ENCODE results near the gene ANXA8.

The ANXA8 gene

DNA sequence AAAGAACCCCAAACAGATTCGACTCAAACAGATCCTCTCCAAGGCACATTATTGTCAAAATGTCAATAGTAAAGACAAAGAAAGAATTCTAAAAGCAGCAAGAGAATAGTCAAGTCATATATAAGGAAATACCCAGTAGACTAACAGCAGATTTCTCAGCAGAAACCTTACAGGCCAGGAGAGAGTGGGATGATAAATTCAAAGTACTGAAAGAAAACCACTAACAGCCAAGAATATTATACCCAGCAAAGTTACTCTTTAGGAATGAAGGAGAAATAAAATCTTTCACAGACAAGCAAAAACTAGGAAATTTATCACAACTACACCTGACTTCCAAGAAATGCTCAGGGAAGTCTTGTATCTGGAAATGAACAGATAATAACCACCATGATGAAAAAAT, 38.2 kb downstream of the ANXA8 start:
- no peak for DNase-seq

DNA sequence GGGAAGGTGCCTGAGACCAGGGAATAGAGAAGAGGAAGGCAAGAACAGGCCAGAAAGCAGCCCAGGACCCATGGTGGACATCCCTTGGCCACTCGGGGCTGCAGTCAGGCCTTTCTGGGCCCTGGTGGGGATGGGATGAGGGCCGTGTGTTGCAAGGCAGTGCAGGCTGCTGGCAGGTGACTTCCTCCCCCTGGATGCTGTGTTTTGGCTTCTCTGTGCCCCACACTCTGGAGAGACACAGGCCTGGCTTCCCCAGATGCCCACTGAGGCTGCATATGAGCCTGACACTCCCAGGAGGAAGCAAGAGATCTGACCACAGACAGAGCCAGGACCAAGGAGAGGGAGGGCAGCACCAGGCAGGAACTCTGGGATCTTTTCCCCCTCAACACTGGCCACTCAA, 39.9 kb downstream of the ANXA8 start:
- DNase-seq: no peak

DNA sequence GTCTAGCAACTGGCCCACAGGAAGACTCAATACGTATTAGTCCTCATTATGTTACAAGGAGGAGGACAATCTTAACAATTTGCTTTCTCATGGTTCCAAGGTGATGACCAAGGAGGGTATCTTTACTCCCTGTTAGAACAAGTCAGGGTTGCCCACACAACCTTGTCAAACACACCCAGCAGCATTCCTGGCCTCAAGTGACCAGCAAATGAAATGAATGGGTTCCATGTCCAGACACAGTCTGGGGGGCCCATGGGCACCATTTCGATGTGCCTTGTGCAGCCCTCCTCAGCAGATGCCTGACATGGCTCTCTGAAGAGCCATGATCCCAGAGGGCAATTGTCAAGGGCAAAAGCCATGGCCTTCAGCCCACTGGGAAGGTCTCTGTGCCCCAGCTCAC, 40.8 kb downstream of the ANXA8 start:
- DNase-seq: no peak

DNA sequence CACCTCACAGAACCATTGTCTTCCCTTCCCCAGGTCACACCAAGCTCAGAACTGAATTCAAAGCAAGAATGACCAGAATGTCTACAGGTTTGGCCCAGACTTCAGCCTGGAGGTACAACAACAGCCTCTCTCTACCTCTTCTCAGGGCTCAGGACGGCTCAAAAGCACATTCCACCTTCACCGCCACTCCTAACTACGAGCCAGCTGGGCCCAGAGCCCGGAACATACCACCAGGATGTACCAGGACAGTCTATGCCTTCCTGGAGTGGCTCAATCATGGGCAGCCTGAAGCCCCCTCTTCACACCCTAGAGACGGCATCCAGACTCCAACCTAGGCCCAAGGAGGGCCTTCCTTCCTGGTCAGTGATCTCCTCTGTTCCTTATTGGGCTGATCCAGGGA, 41.6 kb downstream of the ANXA8 start:
- no peak for DNase-seq

DNA sequence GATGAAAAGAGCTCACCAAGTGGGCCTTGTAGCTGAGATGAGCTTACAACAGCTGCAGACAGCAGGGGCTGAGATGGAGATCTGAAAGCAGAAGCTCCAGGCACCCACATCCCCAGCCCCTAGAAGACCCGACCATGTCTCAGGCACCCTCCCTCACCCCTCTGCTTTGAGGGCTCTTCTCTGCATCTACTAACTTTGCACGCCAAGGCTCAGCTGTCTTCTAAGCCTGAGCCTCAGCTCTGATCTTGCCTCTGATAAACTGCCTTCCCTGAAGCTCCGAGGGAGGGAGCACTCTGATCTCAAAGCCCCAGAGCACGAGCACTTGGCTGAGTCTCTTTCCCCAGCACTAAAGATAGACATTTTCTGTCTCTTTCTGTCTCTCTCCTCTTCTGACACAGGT, 42.0 kb downstream of the ANXA8 start:
- no peak for DNase-seq

DNA sequence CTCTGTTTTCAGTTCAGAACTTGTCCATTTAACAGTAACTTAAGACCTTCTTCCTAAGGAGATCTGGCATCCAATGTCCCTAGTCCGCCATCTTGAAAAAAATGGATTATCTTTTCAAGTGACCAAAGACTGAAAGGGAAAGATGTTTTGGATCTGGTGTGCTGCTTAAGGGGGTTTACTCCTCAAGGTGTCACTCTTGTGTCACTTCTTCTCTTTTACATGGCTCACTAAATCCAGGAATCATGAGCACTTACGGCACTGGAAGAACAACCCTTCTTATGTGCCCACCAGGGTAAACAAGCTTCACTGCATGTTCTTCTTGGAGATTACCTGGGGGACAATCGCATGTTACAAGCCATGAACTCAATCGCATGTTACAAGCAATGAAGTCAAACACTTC, 43.7 kb downstream of the ANXA8 start:
- no peak for DNase-seq

DNA sequence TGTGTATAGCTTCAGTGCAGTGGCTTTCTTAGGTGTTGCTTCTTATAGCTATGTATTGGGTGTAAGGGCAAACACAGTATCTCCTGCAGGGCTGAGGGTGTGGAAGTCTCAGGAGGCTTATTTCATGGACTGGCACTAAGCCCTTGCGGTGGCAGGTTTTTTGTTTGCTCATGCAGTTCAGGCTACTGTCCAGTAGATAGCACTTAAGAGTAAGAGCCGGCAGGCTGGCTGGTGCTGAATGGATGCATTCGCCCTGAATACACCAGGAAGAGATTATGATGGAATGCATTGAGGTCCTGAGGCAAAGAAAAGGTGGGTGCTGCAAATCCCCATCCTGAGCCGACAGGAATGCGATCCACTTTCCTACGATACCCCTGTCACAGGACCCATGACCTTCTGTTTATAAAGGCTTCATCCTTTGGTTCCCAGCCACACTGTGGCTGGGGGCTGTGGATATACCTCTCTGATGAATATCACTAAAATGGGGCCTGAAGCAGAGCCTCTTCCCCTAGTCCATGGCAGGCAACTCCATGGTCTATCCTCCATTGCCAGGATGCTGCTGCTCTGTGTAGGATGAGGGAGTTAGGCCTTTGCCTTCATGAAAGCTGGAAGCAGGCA, 44.9 kb downstream of the ANXA8 start:
- DNase-seq: no peak

DNA sequence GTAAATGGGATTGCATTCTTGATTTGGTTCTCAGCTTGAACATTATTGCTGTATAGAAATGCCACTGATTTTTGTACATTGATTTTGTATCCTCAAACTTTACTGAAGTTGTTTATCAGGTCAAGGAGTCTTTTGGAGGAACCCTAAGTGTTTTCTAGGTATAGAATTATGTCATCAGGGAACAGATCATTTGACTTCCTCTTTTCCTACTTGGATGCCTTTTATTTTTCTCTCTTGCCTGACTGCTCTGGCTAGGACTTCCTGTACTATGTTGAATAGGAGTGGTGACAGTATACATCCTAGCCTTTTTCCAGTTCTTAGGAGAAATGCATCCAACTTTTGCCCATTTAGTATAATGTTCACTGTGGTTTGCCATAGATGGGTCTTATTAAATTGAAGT, 48.8 kb downstream of the ANXA8 start:
- peak in 1 of 2 experiments; percentile 15 for DNase-seq

DNA sequence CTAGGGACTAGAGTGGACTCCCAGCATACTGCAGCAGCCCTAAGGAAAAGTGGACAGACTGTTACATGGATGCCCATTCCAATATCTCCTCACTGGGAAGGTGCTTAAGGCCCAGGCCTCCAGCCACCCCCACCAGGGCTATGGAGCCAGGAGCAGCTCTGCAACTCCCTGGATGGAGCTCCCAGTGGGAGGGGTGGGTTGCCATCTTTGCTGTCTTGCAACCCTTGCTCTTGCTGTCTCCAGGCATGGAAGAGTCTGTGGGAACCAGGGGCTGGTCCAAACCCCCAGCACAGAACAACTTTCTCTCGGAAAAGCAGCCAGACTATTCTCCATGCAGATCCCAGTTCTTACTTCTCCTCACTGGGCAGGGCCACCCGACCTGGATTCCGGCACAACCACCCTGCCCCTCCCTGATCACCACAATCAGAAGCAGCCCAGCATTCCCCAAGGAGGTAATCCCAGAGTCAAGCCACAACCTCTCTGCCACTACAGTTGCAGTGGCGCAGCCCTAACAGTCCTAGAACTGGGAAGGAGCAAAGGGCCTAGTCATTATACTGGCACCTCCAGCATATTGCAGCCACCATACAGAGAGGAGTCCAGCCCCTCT, 58.0 kb downstream of the ANXA8 start:
- no peak for DNase-seq

DNA sequence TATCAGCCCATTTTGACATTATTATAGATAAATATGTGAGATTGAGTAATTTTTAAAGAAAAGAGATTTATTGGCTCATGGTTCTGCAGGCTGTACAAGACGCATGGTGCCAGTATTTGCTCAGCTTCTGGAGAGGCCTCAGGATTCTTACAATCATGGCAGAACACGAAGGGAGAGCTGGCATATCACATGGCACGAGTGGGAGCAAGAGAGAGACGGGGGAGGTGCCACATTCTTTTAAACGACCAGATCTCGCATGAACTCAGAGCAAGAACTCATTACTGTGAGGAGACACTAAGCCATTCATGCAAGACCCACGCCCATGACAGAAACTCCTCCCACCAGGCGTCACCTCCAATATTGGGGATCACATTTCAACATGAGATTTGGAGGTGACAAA, 59.7 kb downstream of the ANXA8 start:
- no peak for DNase-seq

DNA sequence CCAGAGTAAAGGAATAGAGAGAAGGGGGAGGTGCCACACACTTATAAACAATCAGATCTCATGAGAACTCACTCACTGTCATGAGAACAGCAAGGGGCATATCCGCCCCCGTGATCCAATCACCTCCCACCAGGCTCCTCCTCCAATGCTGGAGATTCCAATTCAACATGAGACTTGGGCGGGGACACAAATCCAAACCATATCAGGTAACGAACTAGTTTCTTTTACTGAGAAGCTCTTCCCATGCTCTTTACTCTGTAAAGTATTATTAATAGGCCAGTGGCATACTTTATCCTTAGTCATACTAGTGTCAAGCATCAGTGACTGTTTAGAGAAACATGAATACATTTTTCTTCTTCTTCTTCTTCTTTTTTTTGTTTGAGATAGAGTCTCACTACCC, 60.4 kb downstream of the ANXA8 start:
- DNase-seq: no peak

DNA sequence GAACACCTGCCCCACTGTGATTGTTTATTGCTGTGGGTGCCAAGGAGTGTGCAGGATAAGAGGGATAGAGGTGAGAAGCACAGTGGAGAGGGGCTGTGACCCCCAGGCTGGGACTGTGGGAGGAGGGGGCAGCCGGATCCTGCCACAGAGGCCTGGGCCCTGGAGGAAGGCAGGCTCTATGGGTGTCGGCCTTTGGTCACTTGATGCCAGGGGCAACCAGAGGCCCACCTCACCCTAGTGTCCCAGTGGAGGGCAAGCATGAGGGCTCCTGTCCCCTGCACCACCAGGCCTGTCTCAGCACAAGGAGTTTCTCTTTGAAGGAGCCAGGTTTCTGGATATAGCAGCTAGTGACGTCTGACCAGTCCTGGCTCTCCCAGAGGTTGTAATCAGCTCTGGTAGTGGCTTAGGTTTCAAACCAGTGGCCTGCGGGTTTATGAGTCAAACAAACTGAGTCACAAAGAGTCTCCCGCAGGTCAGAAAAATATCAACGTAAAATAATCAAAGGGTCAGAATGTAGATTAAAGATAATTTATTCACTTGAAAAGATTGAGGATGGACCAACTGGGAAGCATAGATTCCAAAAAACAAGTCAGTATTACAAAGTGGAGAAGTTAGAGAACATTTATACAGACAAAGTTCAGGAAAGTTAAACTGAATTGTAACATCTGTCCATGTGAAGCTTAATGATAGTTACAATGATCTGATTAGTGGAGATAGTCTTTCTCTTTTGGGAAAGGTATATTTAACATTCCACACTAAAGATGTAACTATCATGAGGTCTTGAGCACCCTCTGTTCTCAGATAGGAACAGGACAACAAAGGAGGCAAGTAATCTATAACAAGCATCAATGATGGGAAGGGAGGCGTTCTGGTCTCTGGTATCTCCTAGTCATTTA, 62.6 kb downstream of the ANXA8 start:
- DNase-seq: no peak

DNA sequence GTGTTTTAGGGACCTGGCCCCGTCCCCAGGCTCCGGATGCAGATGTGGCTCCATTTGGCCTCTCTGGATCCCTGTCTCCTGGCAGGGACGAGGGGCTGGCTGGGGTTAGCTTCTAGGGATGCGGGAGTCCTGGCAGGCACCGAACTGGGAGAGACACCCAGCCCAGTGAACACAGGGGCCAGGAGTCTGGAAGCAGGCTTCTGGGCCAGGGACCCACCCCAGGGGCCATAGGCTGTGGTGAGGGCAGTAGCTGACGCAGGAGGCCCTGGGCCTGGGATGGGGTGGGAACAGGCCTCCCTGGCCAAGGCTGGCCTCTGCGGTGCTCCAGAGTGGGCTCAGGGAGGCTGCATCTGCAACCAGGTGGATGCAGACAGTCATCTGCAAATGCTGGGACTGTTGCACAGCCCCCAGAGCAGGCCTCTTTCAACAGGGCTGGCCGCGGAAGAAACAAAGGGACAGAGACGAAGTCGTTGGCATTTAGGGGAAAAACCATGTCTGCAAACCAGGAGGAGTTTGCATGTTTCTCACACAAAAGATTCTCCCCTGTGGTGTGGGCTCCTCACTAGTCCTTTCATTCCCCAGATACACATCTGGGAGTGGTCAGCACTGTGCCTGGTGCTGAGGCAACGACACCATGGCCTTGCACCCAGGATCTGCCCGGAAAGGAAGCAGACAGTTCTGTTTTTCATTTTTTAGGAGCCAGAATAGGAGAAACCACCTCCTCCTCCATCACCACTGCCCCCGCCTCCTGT, 63.4 kb downstream of the ANXA8 start:
- no peak for DNase-seq

DNA sequence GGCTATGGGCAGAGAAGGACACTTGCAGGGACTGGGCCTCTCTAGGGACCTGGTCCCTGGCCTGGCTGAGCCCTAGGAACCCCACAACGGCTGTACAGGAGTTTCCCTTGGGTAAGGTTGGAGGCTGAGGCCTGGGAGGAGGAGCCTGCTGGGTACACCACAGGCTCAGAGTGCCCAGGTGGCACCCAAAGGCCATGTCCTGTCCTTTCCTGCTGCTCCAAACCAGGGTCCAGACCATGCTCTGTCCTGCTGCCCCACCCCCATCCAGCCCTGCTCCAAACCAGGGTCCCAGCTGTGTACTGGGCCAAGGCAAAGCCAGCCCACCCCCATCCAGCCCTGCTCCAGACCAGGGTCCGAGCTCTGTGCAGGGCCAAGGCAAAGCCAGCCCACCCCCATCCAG, 64.5 kb downstream of the ANXA8 start:
- DNase-seq: no peak

DNA sequence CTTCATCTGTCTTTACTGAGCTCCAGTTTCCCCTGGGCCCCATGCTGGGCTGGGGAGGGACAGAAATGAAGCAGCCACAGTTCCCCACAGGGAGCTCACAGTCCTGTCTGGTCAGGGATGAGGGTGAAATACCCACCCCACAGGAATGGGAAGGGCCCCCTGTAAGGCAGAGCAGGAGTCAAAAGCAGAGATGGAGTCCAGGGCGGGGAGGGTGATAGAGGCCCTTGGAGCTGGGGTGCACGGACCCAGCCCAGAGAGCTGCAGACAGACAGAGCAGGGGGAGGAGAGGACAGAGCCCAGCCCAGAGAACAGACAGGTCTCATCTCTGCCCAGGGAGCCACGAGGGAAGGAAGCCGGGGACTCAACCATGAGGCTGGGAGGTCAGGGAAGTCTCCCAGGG, 64.9 kb downstream of the ANXA8 start:
- no peak for DNase-seq

DNA sequence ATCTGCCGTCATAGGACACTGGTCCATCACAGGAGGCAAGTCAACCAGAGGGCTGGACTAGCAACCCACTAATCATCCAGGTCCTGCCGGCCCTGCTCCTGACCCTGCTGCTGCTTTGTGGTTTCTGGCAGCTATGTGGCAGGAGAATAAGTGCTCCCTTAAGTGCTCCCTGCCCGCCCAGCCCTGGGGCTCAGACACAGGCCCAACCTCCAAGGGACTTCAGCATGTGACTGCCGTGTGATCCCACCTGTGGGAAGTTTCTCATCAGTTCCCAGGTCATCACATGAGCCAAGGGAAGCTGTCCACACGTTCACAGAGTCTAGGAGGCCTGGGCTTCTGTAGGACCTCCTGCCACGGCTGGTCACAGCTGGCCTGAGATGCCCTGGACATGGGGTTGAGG, 65.6 kb downstream of the ANXA8 start:
- DNase-seq: no peak
